ENCODE data around the gene ZNF850. TPM values are rescaled to one million over a fixed set of nuclear protein-coding genes. Genes with fewer than 3 reads are reported as not detected.
"Not testable (repeated sequence)": the region's sequence is repeated elsewhere in the genome, so short reads cannot be mapped to it uniquely, and the experiment has no call there.

The ZNF850 gene
- 1 to 10 TPM; 1.7 to 4.6 (median 3.5) TPM for total RNA-seq

DNA sequence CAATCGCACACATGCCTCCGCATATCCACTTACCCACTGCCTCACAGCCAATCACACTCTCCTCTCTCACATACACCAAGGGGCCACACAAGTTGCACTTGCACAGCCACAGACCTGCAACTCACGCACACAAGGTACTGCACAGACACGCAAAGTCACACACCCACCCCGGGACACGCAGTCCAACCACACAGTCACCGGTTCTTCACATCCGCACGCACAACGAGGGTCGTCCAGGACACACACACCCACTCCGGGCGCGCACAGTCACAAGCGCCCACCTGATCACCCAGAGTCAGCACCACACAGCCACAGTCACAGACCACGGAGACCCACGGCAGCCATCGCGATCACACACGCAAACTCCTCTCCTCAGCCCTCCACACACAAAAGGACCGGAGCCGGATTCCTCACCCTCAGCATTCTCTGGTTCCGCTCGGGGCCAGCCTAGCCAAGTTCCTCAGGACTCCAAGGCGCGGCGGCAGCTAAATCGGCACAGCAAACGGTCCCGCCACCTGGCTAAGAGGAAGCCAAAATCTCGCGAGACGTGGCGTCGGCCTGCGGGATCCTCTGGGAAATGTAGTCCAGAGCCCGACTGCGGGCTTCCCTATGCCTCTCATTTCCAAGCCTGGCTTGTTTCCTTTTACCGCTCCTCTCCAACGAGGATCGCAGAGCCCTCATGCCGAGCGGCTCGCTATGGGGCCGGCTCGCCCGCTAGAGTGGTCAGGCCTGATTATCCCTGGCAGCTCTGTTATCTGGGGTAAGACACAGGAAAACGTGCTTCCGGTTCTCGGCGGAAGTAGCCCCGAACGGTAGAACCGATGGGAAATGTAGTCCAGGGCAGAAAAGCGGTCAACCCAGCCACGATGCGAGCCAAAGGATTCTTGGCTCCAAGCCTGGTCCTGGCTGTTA lies at the start of gene ZNF850:
ZNF850 (minus strand) TSS at position 497 of the 912 bp plus-strand sequence. CDS start 10,201 bp downstream, outside the sequence.
- ATAC-seq (ENCODE audit: low FRiP score) (peak; percentile 95), DNase-seq (ENCODE audit: low spot score) (peak; percentile 94)
- TF ChIP-seq, protein P1, sequence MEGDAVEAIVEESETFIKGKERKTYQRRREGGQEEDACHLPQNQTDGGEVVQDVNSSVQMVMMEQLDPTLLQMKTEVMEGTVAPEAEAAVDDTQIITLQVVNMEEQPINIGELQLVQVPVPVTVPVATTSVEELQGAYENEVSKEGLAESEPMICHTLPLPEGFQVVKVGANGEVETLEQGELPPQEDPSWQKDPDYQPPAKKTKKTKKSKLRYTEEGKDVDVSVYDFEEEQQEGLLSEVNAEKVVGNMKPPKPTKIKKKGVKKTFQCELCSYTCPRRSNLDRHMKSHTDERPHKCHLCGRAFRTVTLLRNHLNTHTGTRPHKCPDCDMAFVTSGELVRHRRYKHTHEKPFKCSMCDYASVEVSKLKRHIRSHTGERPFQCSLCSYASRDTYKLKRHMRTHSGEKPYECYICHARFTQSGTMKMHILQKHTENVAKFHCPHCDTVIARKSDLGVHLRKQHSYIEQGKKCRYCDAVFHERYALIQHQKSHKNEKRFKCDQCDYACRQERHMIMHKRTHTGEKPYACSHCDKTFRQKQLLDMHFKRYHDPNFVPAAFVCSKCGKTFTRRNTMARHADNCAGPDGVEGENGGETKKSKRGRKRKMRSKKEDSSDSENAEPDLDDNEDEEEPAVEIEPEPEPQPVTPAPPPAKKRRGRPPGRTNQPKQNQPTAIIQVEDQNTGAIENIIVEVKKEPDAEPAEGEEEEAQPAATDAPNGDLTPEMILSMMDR (IDR thresholded peaks at IDR 0.05), result no peak

DNA sequence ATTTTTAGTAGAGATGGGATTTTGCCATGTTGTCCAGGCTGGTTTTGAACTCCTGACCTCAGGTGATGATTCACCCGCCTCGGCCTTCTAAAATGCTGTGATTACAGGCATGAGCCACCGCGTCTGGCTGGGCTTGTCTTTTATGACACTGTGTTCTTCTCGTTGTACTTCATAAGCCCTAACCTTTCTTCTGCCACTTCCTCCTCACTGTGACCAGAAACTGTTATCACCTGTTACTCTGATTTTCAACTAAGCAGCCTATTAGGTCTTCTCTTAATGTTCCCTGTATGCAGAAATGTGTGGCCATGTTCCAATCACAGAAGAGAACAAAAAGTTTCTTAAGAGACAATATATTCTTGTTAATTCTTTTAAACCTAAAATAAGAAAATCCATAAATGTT lies 49.2 kb upstream of the ZNF850 start:
- TF ChIP-seq, protein P1 (IDR thresholded peaks at IDR 0.05), result no peak
- ATAC-seq (ENCODE audit: low FRiP score), result no peak
- DNase-seq (ENCODE audit: low spot score), result no peak

DNA sequence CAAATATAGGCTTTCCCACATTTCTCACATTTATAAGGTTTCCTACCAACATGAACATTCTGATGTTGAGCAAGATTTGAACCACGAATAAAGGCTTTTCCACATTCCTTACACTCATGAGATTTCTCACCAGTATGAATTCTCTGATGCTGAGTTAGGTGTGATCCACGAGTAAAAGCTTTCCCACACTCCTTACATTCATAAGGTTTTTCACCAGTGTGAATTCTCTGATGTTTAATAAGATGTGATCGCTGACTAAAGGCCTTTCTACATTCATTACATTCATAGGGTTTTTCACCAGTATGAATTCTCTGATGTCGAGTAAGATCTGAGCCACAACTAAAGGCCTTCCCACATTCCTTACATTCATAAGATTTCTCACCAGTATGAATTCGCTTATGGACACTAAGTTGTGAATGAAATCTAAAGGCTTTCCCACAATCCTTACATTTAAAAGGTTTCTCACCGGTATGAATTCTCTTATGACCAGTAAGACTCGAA lies 46.6 kb upstream of the ZNF850 start:
- no peak for DNase-seq (ENCODE audit: low spot score)
- TF ChIP-seq, protein P1 (IDR thresholded peaks at IDR 0.05), result no peak
- ATAC-seq (ENCODE audit: low FRiP score), result no peak

DNA sequence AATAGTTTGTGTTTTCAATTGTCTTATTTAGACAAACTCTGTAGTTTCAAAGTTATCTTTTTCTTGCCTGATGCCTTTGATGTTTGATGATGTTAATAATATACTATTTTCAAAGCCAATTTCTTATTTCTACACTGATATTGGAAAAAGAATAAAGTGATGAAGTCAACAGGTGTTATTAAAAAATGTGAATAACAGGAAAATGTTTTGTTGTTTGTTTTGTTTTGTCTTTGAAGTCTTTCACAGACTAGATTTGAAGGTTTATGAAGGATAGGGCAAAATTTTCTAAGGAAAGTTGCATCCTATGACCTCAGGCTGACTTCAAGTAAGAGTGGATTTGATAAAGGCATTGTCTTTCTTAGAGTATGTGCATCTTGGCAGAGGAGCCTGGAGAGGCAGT lies 34.4 kb upstream of the ZNF850 start:
- ATAC-seq (ENCODE audit: low FRiP score) (no peak), DNase-seq (ENCODE audit: low spot score) (no peak)
- TF ChIP-seq, protein P1 (IDR thresholded peaks at IDR 0.05), result no peak

DNA sequence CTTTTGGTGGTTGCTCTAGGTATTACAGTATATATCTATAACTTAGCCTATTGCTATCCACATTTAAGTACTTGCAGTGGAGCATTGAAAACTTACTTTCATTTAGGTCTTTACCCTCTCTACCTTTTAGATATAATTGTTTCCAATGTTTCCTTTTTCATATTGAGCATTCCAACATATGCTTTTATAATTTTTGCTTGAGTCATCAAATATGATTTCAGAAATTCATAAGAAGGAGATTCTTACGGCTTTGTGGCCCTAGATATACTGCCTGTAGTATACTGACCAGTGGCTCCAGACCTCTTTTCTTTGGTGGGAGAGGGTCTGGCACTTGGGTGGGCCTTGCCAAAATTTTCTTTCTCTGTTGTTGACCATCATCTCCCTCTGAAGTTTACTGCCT lies 32.8 kb upstream of the ZNF850 start:
- DNase-seq (ENCODE audit: low spot score) (no peak), ATAC-seq (ENCODE audit: low FRiP score) (no peak)
- TF ChIP-seq, protein P1 (IDR thresholded peaks at IDR 0.05), result no peak

DNA sequence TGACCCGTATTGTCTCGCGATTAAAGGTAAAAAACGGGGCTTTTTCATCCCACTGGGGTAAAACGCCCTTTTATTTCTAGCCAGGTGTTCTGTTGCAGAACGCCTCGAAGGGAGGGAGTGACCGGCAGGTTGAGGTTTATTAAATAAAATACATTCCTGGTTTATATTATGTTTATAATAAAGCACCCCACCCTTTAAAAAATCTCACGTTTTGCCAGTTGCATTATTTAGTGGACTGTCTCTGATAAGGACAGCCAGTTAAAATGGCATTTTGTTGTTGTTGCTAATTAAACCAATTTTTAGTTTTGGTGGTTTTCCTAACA lies 25.1 kb upstream of the ZNF850 start:
- no peak for ATAC-seq (ENCODE audit: low FRiP score)
- TF ChIP-seq, protein P1 (IDR thresholded peaks at IDR 0.05), result no peak

DNA sequence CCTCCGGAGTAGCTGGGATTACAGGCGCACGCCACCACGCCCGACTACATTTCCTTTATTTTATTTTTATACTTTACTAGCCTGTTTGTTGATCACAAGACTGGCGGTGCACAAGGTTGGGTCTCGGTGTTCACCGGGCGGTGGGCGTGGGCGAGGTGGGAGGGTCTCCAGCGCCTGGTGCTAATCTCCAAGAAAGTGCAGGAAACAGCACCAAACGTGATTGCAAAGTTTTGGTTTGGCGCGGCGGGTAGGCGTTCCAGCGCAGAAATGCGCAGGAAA lies 24.0 kb upstream of the ZNF850 start:
- no peak for ATAC-seq (ENCODE audit: low FRiP score)
- TF ChIP-seq, protein P1 (IDR thresholded peaks at IDR 0.05), result no peak

More for the DNA sequence above, 25.1 kb upstream of the ZNF850 start:
- DNase-seq (ENCODE audit: low spot score), result no peak

DNA sequence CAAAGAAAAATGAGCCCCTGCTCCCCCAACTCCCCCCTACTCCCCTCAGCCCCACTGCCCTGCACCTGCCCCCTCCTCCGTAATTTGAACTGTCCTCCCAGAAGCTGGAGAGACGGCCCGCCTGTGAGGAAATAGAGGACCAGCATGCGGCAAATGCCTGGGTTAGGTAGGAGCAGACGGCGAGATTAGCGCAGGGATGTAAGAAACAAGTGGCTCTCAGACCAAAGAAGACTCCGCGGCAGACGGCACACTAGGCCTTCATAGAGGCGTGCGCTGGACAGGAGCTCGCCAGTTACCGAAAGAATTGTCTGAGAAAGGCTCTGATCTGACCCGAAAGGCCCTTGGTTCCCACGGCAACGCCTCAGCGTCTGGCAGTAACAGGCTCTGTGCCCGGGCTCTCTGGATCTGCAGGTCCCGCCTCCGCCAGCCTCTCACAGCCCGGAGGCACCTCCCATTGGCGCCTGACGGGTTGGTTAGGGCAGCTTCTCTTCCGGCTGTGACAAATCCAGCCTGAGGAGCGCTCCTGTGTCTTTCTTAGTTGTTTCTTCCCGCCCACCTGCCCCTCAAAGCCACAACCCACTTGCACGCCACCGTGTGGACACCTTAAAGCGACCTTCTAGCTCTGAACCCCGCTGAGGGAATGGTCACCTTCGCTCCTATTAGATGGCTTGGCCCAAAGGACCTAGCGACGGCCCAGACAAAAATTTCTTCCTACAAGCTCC lies 19.0 kb upstream of the ZNF850 start:
- not testable (repeated sequence) for DNase-seq (ENCODE audit: low spot score)
- ATAC-seq (ENCODE audit: low FRiP score), result peak; percentile 86

More for the DNA sequence above, 24.0 kb upstream of the ZNF850 start:
- no peak for DNase-seq (ENCODE audit: low spot score)
